Karpas-422 (cell line): ENCODE data around the gene PNCK. TPM values are rescaled to one million over a fixed set of nuclear protein-coding genes. Genes with fewer than 3 reads are reported as not detected.
"Not testable (repeated sequence)": the region's sequence is repeated elsewhere in the genome, so short reads cannot be mapped to it uniquely, and the experiment has no call there.

ENCODE experiments used
- DNase-seq: peaks from one replicate; pipeline ENCODE4 v3.0.0-alpha.2; 2015
- H2AFZ ChIP-seq: fragments of 200-600 bp; sonication (generic); 2 replicates; pipeline ENCODE4 v1.6.1; 2014; ENCODE audit warnings: antibody characterized with exemption, low read length, mixed read lengths
- H3K27ac ChIP-seq: fragments of 200-600 bp; sonication (generic); 2 replicates; pipeline ENCODE4 v1.5.1; 2014; ENCODE audit warnings: mild to moderate bottlenecking, low read length, moderate library complexity
- H3K27me3 ChIP-seq: fragments of 200-600 bp; sonication (generic); 2 replicates; pipeline ENCODE4 v1.6.1; 2014; ENCODE audit warnings: low read length, mixed read lengths
- H3K36me3 ChIP-seq: fragments of 200-600 bp; sonication (generic); 2 replicates; pipeline ENCODE4 v1.6.1; 2014; ENCODE audit warnings: low read length, mixed read lengths; ENCODE audit not compliant: insufficient read depth
- H3K4me1 ChIP-seq: fragments of 200-600 bp; sonication (generic); 2 replicates; pipeline ENCODE4 v1.6.1; 2014; ENCODE audit warnings: mild to moderate bottlenecking, low read length, mixed read lengths
- H3K4me2 ChIP-seq: fragments of 200-600 bp; sonication (generic); 2 replicates; pipeline ENCODE4 v1.6.1; 2014; ENCODE audit warnings: low read length, low read depth, mild to moderate bottlenecking; ENCODE audit not compliant: poor library complexity, severe bottlenecking
- H3K4me3 ChIP-seq: fragments of 200-600 bp; sonication (generic); 2 replicates; pipeline ENCODE4 v1.5.1; 2014; ENCODE audit warnings: mild to moderate bottlenecking, antibody characterized with exemption, low read length, mixed read lengths
- H3K79me2 ChIP-seq: fragments of 200-600 bp; sonication (generic); 2 replicates; pipeline ENCODE4 v1.6.1; 2014; ENCODE audit warnings: mild to moderate bottlenecking, low read length, mixed read lengths
- H3K9ac ChIP-seq: fragments of 200-600 bp; sonication (generic); 2 replicates; pipeline ENCODE4 v1.6.0; 2014; ENCODE audit warnings: low read length
- H3K9me2 ChIP-seq: fragments of 200-600 bp; sonication (generic), shearing (Covaris generic); replicated peaks from 2 replicates; pipeline ENCODE4 v1.6.0; 2014; ENCODE audit warnings: mild to moderate bottlenecking, low read length, moderate library complexity; ENCODE audit not compliant: insufficient read depth
- H3K9me3 ChIP-seq: fragments of 300-700, 200-600 bp; sonication (generic); 2 replicates; pipeline ENCODE4 v1.6.1; 2014; ENCODE audit warnings: low read length, mixed read lengths
- H4K20me1 ChIP-seq: fragments of 200-600 bp; sonication (generic); 2 replicates; pipeline ENCODE4 v1.6.1; 2014; ENCODE audit warnings: mild to moderate bottlenecking, antibody characterized with exemption, low read length, low read depth; ENCODE audit not compliant: insufficient read depth
- total RNA-seq: library from RNA; depleted of rRNA; stranded (reverse); fragments of >200 nt; shearing (Covaris generic); gene quantifications from 2 replicates; pipeline ENCODE4 v1.2.3, GENCODE V29; 2014; ENCODE audit warnings: low replicate concordance

PNCK gene
- total RNA-seq, 1 experiment from 2014 or later: not detected

DNA sequence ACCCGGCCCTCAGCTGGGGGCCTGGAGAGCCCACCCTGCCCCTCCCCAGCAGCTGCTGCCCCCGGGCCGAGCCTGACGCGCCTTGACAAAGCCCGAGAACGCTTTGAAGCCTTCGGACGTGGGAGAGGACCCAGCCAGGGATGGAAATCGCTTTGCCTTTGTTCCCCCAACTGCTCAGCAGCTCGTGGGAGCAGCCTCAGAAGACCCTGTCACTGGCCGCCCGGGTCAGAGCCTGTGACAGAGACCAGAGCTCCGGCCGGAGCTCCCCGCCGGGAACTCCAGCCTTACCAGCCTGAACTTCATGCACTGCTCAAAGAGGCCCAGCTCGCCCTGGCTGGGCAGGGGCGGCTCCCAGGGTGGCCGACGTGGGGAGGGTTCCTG, 11.5 kb upstream of the PNCK start:
- Histone ChIP-seq H3K4me3 (no peak overlapping the region), H3K9me2 (no peaks in the 10 kb centered on the region), H3K27ac (no peak overlapping the region), H3K9me3 (no peaks in the 10 kb centered on the region; the same call in 1 of the 2 replicates), H3K4me2 (no peak overlapping the region), H3K9ac (no peak overlapping the region), H4K20me1 (no peaks in the 10 kb centered on the region), H3K27me3 (no peaks in the 10 kb centered on the region), H3K4me1 (no peaks in the 10 kb centered on the region), H3K79me2 (no peaks in the 10 kb centered on the region), H3K36me3 (no peaks in the 10 kb centered on the region), H2AFZ (no peak overlapping the region)
- DNase-seq: no peak

DNA sequence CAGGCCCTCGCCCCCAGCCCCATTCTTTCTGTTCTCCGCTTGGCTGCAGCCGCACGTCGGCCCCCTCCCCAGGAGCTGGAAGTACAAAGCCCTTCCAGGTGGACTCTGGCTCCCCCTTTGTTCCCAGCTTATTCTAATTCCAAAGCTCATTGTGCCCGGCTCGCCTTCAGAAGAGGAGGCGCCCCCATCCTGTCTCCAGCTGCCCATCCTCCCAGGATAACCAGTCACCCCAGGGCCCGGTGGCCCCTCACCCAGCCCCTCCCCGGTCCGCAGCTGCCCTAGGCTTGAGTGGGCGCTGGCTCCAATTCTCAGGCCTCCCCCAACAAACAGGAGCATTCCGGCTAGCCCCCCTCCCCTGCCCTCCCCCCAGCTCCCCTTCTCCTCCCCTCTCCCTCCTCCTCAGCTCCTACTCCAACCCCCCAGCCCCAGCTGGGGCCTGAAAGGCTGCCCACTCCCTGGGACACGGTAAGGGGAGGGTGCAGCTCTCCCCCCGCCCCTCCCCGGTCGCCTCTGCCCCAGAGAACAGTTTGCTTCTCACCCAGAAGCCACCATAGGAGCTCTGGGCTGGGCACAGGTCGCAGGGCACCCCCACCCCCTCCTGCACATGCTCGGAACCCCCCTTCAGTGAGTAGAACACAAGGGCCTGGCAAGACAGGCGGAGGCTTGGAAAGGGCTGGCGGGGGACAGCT, 11.0 kb upstream of the PNCK start:
- Histone ChIP-seq H3K4me3 (no peak overlapping the region), H2AFZ (no peak overlapping the region), H3K27me3 (no peaks in the 10 kb centered on the region), H3K36me3 (no peaks in the 10 kb centered on the region), H3K79me2 (no peaks in the 10 kb centered on the region), H3K9me3 (no peaks in the 10 kb centered on the region; the same call in 1 of the 2 replicates), H4K20me1 (no peaks in the 10 kb centered on the region), H3K9me2 (no peaks in the 10 kb centered on the region), H3K4me1 (no peaks in the 10 kb centered on the region), H3K27ac (no peak overlapping the region), H3K4me2 (no peak overlapping the region), H3K9ac (no peak overlapping the region)
- DNase-seq: no peak

DNA sequence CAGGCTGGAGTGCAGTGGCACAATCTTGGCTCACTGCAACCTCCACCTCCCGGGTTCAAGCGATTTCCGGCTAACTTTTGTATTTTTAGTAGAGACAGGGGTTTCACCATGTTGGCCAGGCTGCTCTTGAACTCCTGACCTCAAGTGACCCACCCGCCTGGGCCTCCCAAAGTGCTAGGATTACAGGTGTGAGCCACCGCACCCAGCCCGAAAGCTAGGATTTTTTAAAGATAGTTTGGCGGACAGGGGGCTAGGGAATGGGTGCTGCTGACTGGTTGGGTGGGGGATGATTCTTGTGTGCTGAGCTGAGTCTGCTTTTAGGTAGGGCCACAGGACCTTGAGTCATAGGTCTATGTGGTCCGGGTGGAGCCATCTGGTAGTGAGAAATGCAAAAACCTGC, 9.9 kb upstream of the PNCK start:
- not testable (repeated sequence) for H3K36me3 ChIP-seq, H3K27me3 ChIP-seq, H3K4me1 ChIP-seq, H3K9me3 ChIP-seq, H2AFZ ChIP-seq, H3K27ac ChIP-seq, H3K4me3 ChIP-seq, H3K79me2 ChIP-seq, H3K9ac ChIP-seq, H3K4me2 ChIP-seq, H4K20me1 ChIP-seq, DNase-seq, H3K9me2 ChIP-seq

DNA sequence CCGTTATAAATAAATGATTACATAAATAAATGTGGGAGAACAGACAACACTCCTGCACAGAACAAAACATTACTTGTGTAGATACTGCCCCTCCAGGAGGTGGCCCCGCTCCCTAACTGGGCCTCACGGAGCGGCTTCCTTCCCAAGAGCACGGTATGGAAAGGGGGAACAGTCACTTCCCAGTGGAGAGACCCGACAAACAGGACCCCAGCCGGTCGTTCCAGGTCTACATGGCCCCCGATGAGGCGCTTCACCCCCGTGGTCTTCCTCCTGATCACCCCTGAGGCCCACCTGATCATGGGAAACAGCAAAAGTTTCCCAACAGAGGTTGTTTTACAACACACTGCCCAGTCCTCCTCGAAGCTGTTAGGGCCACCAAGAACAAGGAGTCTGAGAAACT, 7.6 kb upstream of the PNCK start:
- DNase-seq: no peak
- no peak overlapping the region for H3K4me3 ChIP-seq
- H2AFZ ChIP-seq: no peak overlapping the region
- no peaks in the 10 kb centered on the region for H3K27me3 ChIP-seq
- H3K79me2 ChIP-seq: no peaks in the 10 kb centered on the region
- no peak overlapping the region for H3K27ac ChIP-seq
- no peaks in the 10 kb centered on the region for H3K4me1 ChIP-seq
- H3K4me2 ChIP-seq: no peak overlapping the region
- no peaks in the 10 kb centered on the region for H4K20me1 ChIP-seq
- no peaks in the 10 kb centered on the region for H3K36me3 ChIP-seq
- no peaks in the 10 kb centered on the region; the same call in 1 of the 2 replicates for H3K9me3 ChIP-seq
- no peaks in the 10 kb centered on the region for H3K9me2 ChIP-seq
- H3K9ac ChIP-seq: no peak overlapping the region

DNA sequence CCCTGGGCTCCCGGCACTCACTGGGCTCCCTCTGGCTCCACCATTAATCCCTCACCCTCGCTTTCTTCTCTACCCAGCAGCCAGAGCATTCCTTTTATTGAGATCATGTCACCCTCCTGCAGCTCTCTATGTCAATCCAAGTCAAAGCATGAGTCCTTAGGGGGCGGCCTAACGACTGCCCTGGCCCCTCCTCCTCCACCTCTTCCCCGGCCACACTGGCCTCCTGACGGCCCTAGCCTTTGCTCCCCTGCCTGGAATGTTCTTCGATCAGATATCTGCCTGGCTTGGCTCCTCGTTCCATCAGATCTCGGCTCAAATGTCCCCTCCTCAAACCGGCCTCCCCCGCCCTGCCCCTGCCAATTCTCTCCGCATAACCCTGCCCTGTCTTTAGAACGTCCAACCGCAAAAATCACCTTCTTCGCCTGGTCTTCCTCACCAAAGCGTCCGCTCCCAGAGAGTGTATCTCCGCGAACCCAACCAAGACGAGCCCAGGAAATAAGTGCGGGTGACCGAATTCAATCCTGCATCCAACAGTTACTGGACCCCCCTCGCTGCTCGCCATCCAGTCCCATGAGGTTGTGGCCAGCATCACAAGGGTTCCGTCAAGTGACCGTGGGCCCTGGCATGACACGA, 722 bp upstream of the PNCK start:
- H3K79me2 ChIP-seq: no peaks in the 10 kb centered on the region
- H3K27ac ChIP-seq: no peak overlapping the region
- H3K4me3 ChIP-seq: no peak overlapping the region
- no peaks in the 10 kb centered on the region for H3K36me3 ChIP-seq
- no peaks in the 10 kb centered on the region for H3K27me3 ChIP-seq
- no peaks in the 10 kb centered on the region for H4K20me1 ChIP-seq
- H3K4me1 ChIP-seq: no peaks in the 10 kb centered on the region
- no peaks in the 10 kb centered on the region for H3K9me3 ChIP-seq
- no peaks in the 10 kb centered on the region for H3K9me2 ChIP-seq
- no peak for DNase-seq
- no peak overlapping the region for H3K9ac ChIP-seq
- H2AFZ ChIP-seq: no peak overlapping the region
- no peak overlapping the region for H3K4me2 ChIP-seq

DNA sequence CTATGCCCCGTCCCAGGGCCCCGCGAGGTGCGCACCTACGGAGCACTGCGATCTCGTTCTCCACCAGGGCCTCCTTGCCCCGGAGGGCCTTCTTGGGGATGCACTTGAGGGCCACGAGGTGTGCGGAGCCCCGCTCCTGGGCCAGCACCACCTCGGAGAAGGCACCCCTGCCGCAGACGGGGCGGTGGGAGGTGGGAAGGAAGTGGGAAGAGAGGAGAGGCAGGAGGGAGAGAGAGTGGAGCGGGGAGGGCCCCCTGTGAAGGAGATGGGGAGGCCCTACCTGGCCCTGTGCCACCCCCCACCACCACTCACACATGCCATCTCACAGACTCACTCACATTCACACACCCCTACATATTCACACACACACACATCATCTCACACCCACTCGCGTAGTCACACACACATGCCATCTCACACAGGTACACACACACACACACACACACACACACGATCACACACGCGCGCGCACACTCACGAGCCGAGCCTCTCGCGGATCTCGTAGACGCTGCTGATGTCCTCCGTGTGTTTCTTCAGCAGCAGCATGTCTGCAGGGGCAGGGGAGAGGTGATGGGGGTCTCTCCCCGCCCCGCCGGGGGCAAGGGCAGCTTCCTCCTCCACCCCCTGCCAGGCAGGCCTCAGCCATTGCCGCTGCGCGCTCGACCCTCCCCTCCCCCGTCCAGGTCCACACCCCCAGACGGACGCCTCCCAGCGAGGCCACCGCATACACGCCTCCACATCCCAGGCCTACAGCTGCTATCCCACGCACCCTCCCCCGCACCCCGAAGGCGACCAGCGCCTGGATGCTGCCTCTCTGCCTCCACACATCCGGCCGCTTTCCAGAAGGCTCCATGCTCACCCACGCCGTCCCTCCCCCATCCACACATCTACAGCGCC, 834 bp downstream of the PNCK start:
- Histone ChIP-seq H3K27ac (no peak overlapping the region), H3K9me2 (no peaks in the 10 kb centered on the region), H3K4me2 (no peak overlapping the region), H4K20me1 (no peaks in the 10 kb centered on the region), H3K4me3 (no peak overlapping the region), H3K9ac (no peak overlapping the region), H3K79me2 (no peaks in the 10 kb centered on the region), H2AFZ (no peak overlapping the region), H3K9me3 (no peaks in the 10 kb centered on the region), H3K27me3 (no peaks in the 10 kb centered on the region), H3K36me3 (no peaks in the 10 kb centered on the region), H3K4me1 (no peaks in the 10 kb centered on the region)
- no peak for DNase-seq

DNA sequence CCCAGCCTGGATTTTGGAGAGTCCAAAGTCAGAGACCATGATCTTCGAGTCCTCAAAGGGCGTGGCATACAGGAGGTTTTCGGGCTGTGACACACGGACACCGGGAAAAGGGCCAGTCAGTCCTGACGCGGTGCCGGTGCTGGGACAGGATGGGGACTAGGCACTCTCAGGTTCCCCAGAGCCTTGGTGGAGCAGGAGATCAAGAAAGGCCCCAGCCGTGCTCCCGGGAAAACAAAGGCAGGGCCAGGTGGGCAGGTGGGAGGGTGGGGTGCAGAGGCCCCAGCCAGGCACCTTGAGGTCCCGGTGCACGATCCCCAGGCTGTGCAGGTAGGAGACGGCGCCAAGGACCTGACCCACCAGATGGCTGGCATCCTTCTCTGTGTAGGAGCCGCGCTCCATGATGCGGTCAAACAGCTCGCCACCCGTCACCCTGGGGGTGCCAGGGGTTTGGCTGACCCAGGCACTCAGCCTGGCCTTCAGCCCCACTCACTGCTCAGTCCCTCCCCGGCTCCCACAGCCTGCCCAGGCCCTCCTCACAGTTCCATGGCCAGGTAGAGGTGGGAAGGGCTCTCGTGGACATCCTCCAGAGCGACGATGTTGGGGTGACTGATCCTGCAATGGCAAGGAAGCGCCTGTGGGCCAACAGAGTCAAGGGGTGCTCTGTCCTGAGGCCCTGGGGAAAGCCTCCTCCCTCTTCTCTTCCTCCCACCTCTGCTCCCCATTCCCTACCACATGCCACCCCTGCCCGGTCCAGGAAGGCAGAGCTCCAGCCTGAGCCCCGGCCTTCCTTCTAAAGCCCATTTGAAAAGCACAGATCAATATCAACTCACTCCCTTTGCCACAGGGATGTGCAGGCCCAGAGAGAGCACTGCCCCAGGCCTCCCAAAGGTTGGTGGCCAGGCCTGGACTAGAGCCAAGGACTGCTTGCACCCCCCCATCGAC, 1.8 kb downstream of the PNCK start:
- no peak overlapping the region for H3K4me3 ChIP-seq
- no peak overlapping the region for H3K27ac ChIP-seq
- H3K4me2 ChIP-seq: no peak overlapping the region
- no peaks in the 10 kb centered on the region for H3K4me1 ChIP-seq
- H3K27me3 ChIP-seq: no peaks in the 10 kb centered on the region
- H3K9ac ChIP-seq: no peak overlapping the region
- H2AFZ ChIP-seq: no peak overlapping the region
- H4K20me1 ChIP-seq: no peaks in the 10 kb centered on the region
- no peaks in the 10 kb centered on the region for H3K9me2 ChIP-seq
- H3K9me3 ChIP-seq: no peaks in the 10 kb centered on the region
- H3K79me2 ChIP-seq: no peaks in the 10 kb centered on the region
- DNase-seq: no peak
- H3K36me3 ChIP-seq: no peaks in the 10 kb centered on the region
